NOMO-1 (cell line): ENCODE results near the gene BHLHA9.
"Not testable (repeated sequence)": the region's sequence is repeated elsewhere in the genome, so short reads cannot be mapped to it uniquely, and the experiment has no call there.

Experiments used
- DNase-seq, 2 experiments: peaks; one replicate each; lab custom pipeline; 2025; ENCODE audit not compliant: unreplicated experiment in 2 of 2; lab: John Stamatoyannopoulos, UW

The BHLHA9 gene

GRCh38 chr17:1270210-1271029 lies at the start of gene BHLHA9:
BHLHA9 (plus strand) TSS chr17:1270444; CDS start chr17:1270564, 120 bp downstream.
- DNase-seq = no peak

- DNase-seq = no peak
Measured at GRCh38 chr17:1221209-1221608, 49.0 kb upstream of the BHLHA9 start.

- DNase-seq = no peak
Measured at GRCh38 chr17:1222321-1222720, 47.9 kb upstream of the BHLHA9 start.

- DNase-seq = no peak
Measured at GRCh38 chr17:1223662-1224061, 46.6 kb upstream of the BHLHA9 start.

GRCh38 chr17:1224330-1224729 lies 45.9 kb upstream of the BHLHA9 start:
- DNase-seq = no peak

GRCh38 chr17:1226308-1226707 lies 43.9 kb upstream of the BHLHA9 start:
- no peak for DNase-seq

GRCh38 chr17:1227365-1227764 lies 42.9 kb upstream of the BHLHA9 start:
- no peak for DNase-seq

GRCh38 chr17:1227917-1228780 lies 42.1 kb upstream of the BHLHA9 start:
- DNase-seq = peak; percentile 17 to 58

- DNase-seq = no peak
Measured at GRCh38 chr17:1228781-1229348, 41.4 kb upstream of the BHLHA9 start.

GRCh38 chr17:1229349-1229899 lies 40.8 kb upstream of the BHLHA9 start:
- DNase-seq = peak; percentile 80 to 84

- no peak for DNase-seq
Measured at GRCh38 chr17:1229900-1230501, 40.2 kb upstream of the BHLHA9 start.

GRCh38 chr17:1231456-1231855 lies 38.8 kb upstream of the BHLHA9 start:
- DNase-seq = no peak

GRCh38 chr17:1232331-1232730 lies 37.9 kb upstream of the BHLHA9 start:
- no peak for DNase-seq

GRCh38 chr17:1232786-1233185 lies 37.5 kb upstream of the BHLHA9 start:
- DNase-seq = no peak

GRCh38 chr17:1234455-1234854 lies 35.8 kb upstream of the BHLHA9 start:
- no peak for DNase-seq

- no peak for DNase-seq
Measured at GRCh38 chr17:1237471-1237870, 32.8 kb upstream of the BHLHA9 start.

GRCh38 chr17:1239210-1239609 lies 31.0 kb upstream of the BHLHA9 start:
- DNase-seq = no peak

- not testable (repeated sequence) for DNase-seq
Measured at GRCh38 chr17:1240426-1240825, 29.8 kb upstream of the BHLHA9 start.

GRCh38 chr17:1241929-1242328 lies 28.3 kb upstream of the BHLHA9 start:
- peak; percentile 47 to 63 for DNase-seq

- no peak for DNase-seq
Measured at GRCh38 chr17:1244606-1245012, 25.6 kb upstream of the BHLHA9 start.
